Fibroblast of the aortic adventitia (primary cell): ENCODE results near the gene ALK. TPM values are rescaled to one million over a fixed set of nuclear protein-coding genes. Genes with fewer than 3 reads are reported as not detected.

Experiments
- DNase-seq: peaks from one replicate; pipeline ENCODE4 v3.0.0-alpha.2; 2010; ENCODE audit warnings: low read depth
- H3K4me3 ChIP-seq: 2 replicates; pipeline ENCODE4 v1.5.1; 2011; ENCODE audit warnings: low read depth, mild to moderate bottlenecking, control low read depth, low read length, moderate library complexity
- CTCF ChIP-seq: IDR thresholded peaks from 2 replicates; pipeline ENCODE4 v1.5.1; 2011; ENCODE audit warnings: mild to moderate bottlenecking, low read length, control low read depth, inconsistent platforms; ENCODE audit not compliant: insufficient read depth
- total RNA-seq: library from RNA; depleted of rRNA; stranded (reverse); fragments of >200 nt; gene quantifications from 2 replicates; pipeline ENCODE4 v1.2.3, GENCODE V29; 2012; ENCODE audit warnings: low replicate concordance

ALK gene
- total RNA-seq, 1 donor: 0.27 TPM

GRCh38 chr2:29774624-29775023, 146.8 kb downstream of the ALK start:
- H3K4me3 ChIP-seq: no peak overlapping the region
- DNase-seq: no peak
- TF ChIP-seq CTCF: no peak

GRCh38 chr2:29770846-29771245, 150.5 kb downstream of the ALK start:
- H3K4me3 ChIP-seq: no peak overlapping the region
- no peak for TF ChIP-seq CTCF
- no peak for DNase-seq

GRCh38 chr2:29769847-29770246, 151.5 kb downstream of the ALK start:
- DNase-seq: no peak
- H3K4me3 ChIP-seq: no peak overlapping the region
- TF ChIP-seq CTCF: no peak

DNA sequence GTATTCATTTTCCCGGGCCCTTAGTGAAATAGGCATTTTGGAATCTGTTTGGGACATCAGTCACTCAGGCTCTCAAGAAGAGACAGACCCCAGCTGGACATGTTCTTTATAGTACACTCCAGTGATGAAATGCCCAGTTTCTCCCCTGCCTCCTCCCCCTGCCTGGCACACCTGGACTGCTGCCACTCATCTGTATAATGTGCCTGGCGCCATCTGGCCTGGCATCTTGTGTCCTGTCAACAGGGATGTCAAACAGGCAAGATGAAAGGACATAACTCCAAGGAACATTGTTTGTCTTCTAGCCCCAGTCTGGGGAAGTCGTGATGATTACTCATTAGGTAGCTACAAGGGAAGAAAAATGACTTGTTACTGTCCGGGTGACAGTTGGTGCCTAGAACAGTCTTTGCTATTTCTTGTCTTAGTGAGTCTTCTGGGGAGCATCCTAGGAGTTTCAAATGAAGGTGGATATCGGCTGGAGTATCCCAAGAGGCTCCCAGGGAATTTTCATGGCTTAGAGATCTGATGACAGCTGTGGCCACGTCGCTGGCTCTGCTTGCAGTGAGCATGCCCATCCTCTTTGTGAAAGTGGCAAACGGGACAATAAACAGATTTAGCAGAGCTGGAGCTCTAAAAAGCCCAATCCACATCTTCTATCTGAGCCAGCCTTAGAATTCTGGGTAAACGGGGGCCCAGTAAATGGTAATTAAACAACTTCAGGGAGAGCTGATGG, 153.6 kb downstream of the ALK start:
- DNase-seq: no peak
- TF ChIP-seq CTCF: no peak
- no peak overlapping the region for H3K4me3 ChIP-seq

GRCh38 chr2:29766191-29766590, 155.2 kb downstream of the ALK start:
- TF ChIP-seq CTCF: no peak
- H3K4me3 ChIP-seq: no peak overlapping the region
- DNase-seq: no peak

DNA sequence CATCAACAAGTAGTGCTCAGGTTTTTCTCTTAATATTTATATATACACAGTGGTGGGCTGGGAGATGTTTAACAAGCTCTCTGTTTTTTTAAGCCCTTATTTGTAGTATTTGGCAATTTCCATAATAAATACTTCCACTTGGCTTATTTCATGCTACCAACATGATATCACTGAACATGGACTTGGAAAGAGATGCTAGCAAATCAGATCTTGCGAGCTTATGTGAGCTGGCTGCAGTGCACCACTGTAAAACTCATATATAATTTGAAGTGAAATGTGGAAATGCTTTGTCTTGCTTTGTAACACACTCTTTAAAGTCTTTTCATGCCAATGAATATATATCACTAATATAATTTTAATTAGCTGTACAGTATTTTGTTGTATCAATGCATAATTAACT, 155.7 kb downstream of the ALK start:
- no peak for TF ChIP-seq CTCF
- peak; percentile 11 for DNase-seq
- no peak overlapping the region for H3K4me3 ChIP-seq

GRCh38 chr2:29763371-29763770, 158.0 kb downstream of the ALK start:
- DNase-seq: no peak

More at GRCh38 chr2:29763371-29763770, 158.0 kb downstream of the ALK start:
- TF ChIP-seq CTCF: no peak
- H3K4me3 ChIP-seq: no peak overlapping the region
